IPS-11a (cell line): ENCODE measurements around the gene ELOB.
A peak's percentile ranks its signal among the peaks of the same experiment; 100 is the strongest.

Experiments
- H3K4me3 ChIP-seq: one replicate; pipeline ENCODE4 v1.5.1; 2013; ENCODE audit warnings: low read depth, low read length, control low read depth

ELOB gene

GRCh38 chr16:2784358-2785100 lies 7.4 kb upstream of the ELOB start:
- H3K4me3 ChIP-seq = no peak overlapping the region

GRCh38 chr16:2783581-2784357 lies 6.7 kb upstream of the ELOB start:
- no peak overlapping the region for H3K4me3 ChIP-seq

- no peak overlapping the region for H3K4me3 ChIP-seq
Measured at GRCh38 chr16:2782583-2783351, 5.7 kb upstream of the ELOB start.

GRCh38 chr16:2779978-2780898 lies 3.2 kb upstream of the ELOB start:
- H3K4me3 ChIP-seq = no peak overlapping the region

- no peak overlapping the region for H3K4me3 ChIP-seq
Measured at GRCh38 chr16:2779151-2779920, 2.3 kb upstream of the ELOB start.

GRCh38 chr16:2778630-2778958 lies 1.5 kb upstream of the ELOB start:
- no peak overlapping the region for H3K4me3 ChIP-seq

GRCh38 chr16:2777903-2778629 lies 986 bp upstream of the ELOB start:
- H3K4me3 ChIP-seq = peak overlapping the region; percentile 95

- H3K4me3 ChIP-seq = peak overlapping the region; percentile 90
Measured at GRCh38 chr16:2776500-2777139, 460 bp downstream of the ELOB start.

GRCh38 chr16:2775765-2776499 lies 1.1 kb downstream of the ELOB start:
- H3K4me3 ChIP-seq = peak overlapping the region; percentile 90

- no peak overlapping the region for H3K4me3 ChIP-seq
Measured at GRCh38 chr16:2775131-2775716, 1.9 kb downstream of the ELOB start.

- H3K4me3 ChIP-seq = no peak overlapping the region
Measured at GRCh38 chr16:2774161-2774891, 2.8 kb downstream of the ELOB start.

GRCh38 chr16:2773188-2773968 lies 3.7 kb downstream of the ELOB start:
- H3K4me3 ChIP-seq = no peak overlapping the region

GRCh38 chr16:2771496-2772402 lies 5.3 kb downstream of the ELOB start:
- H3K4me3 ChIP-seq = no peak overlapping the region

GRCh38 chr16:2770057-2770951 lies 6.8 kb downstream of the ELOB start:
- no peak overlapping the region for H3K4me3 ChIP-seq
